Measurements from ENCODE around the gene MPHOSPH8.

MPHOSPH8 gene, protein sequence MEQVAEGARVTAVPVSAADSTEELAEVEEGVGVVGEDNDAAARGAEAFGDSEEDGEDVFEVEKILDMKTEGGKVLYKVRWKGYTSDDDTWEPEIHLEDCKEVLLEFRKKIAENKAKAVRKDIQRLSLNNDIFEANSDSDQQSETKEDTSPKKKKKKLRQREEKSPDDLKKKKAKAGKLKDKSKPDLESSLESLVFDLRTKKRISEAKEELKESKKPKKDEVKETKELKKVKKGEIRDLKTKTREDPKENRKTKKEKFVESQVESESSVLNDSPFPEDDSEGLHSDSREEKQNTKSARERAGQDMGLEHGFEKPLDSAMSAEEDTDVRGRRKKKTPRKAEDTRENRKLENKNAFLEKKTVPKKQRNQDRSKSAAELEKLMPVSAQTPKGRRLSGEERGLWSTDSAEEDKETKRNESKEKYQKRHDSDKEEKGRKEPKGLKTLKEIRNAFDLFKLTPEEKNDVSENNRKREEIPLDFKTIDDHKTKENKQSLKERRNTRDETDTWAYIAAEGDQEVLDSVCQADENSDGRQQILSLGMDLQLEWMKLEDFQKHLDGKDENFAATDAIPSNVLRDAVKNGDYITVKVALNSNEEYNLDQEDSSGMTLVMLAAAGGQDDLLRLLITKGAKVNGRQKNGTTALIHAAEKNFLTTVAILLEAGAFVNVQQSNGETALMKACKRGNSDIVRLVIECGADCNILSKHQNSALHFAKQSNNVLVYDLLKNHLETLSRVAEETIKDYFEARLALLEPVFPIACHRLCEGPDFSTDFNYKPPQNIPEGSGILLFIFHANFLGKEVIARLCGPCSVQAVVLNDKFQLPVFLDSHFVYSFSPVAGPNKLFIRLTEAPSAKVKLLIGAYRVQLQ

GRCh38 chr13:19633479-19634255 lies at the start of gene MPHOSPH8:
Gene MPHOSPH8 (plus strand): TSS chr13:19633659. CDS start chr13:19633749, 90 bp downstream.
- peak; percentile 88 to 90 for DNase-seq (ENCODE audit: extremely low read depth in 1 of 2, low read depth in 1 of 2)

DNA sequence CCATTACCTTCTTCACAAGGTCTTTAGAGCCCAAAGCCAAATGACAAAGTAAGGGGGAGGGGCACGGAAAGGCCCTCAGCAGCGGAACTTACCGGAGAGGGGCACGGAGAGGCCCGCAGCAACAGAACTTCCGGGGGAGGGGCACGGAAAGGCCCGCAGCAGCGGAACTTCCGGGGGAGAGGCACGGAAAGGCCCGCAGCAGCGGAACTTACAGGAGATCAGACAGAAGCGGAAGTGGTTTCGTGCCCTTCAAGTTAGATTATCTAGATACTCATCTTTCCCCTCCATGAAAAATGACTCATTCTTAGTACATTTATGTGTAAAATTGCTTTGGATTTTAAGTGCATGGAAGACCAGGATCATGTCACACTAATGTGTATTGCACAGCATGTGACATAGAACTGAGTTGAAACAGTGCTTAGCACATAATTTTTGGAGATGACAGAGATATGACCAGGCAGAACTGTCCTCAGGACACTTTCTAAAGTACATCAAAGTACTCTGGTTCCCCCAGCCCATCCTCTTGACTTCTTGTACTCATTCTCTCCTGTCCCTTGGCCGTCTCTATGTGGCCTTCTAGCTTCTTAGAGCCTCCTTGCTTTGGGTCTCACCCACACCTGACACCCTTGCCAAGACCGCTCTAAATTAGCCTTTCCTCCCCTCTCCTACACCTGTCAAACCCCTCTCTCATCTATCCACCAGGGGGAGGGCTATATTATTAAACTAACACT lies 46.4 kb upstream of the MPHOSPH8 start:
- peak; percentile 61 to 73 for DNase-seq (ENCODE audit: extremely low read depth in 1 of 2, low read depth in 1 of 2)

DNA sequence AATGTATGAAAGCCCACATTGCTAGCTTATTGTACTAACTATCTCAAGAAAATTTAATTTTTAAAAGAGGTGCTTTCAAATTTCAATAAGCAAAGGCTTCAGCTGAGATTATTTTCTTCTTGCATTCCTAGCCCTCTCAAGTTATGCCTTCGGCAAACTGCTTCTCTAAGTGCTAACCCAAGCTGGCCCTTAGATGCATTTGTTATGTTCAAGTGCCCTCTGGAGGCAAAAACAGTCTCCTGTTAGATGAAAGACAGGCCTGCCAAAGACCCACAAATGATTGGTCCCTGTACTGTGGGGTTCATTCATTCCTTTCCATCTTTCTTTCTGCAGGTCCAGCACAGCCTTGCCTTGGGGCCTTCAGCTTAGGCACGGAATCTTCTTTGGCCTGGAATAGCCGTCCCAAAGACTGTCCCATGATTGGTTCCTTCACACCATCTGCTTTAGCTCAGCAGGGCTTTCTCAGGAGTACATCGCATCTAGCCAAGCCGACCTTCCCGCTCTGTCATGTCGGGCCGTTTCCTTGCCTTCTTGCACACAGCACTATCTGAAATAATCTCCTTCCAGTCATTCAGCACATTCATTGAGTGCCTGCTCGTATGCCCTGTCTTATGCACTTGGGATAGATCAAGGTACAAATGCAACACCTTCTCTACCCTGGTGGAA lies 45.7 kb upstream of the MPHOSPH8 start:
- DNase-seq (ENCODE audit: extremely low read depth in 1 of 2, low read depth in 1 of 2), result no peak

GRCh38 chr13:19589312-19589711 lies 44.1 kb upstream of the MPHOSPH8 start:
- no peak for DNase-seq (ENCODE audit: extremely low read depth in 1 of 2, low read depth in 1 of 2)

GRCh38 chr13:19590423-19590822 lies 43.0 kb upstream of the MPHOSPH8 start:
- DNase-seq (ENCODE audit: extremely low read depth in 1 of 2, low read depth in 1 of 2), result no peak

- no peak for DNase-seq (ENCODE audit: extremely low read depth in 1 of 2, low read depth in 1 of 2)
Measured at GRCh38 chr13:19591864-19592263, 41.6 kb upstream of the MPHOSPH8 start.

GRCh38 chr13:19592657-19593180 lies 40.7 kb upstream of the MPHOSPH8 start:
- DNase-seq (ENCODE audit: extremely low read depth in 1 of 2, low read depth in 1 of 2), result no peak

GRCh38 chr13:19596086-19596485 lies 37.4 kb upstream of the MPHOSPH8 start:
- DNase-seq (ENCODE audit: extremely low read depth in 1 of 2, low read depth in 1 of 2), result no peak

GRCh38 chr13:19596960-19597361 lies 36.5 kb upstream of the MPHOSPH8 start:
- DNase-seq (ENCODE audit: extremely low read depth in 1 of 2, low read depth in 1 of 2), result no peak

DNA sequence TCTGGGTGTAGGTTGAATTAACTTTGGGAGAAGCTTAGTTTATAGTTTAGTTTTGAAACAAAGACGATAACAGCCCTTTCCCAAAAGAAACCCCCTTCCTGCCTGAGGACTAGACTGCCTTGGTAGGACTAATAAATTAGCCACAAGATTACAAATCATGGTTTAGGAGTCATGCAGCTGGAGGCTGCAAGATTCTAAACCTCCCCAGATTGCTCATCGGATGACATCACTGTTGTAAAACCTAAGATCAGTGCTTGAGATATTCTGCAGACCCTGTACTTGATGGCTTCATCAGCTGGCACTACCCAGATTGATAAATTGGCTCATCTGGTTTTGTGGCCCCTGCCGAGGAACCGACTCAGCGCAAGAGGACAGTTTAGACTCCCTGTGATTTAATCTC lies 35.9 kb upstream of the MPHOSPH8 start:
- DNase-seq (ENCODE audit: extremely low read depth in 1 of 2, low read depth in 1 of 2), result no peak

GRCh38 chr13:19601749-19602725 lies 31.4 kb upstream of the MPHOSPH8 start:
- DNase-seq (ENCODE audit: extremely low read depth in 1 of 2, low read depth in 1 of 2), result peak; percentile 28 to 46

- DNase-seq (ENCODE audit: extremely low read depth in 1 of 2, low read depth in 1 of 2), result no peak
Measured at GRCh38 chr13:19604306-19604705, 29.2 kb upstream of the MPHOSPH8 start.

GRCh38 chr13:19605161-19605955 lies 28.1 kb upstream of the MPHOSPH8 start:
- DNase-seq (ENCODE audit: extremely low read depth in 1 of 2, low read depth in 1 of 2), result no peak

DNA sequence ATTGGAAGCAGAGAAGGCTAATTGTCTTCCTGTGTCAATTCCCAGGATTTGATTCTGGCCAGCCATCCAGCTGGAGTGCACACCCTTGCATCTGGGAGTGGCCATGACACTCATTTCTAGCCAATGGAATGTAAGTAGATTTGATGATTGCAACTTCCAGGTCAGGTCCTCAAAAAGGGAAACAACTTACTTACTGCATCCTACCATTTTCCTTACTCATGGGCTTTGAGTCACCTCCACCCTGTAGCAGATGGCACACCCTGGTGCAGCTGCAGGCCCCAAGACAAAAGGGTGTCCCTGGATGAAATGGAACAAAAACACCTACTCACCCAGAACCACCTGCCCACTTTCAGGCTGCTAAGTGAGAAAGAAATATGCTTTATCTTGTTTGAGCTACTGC lies 27.3 kb upstream of the MPHOSPH8 start:
- DNase-seq (ENCODE audit: extremely low read depth in 1 of 2, low read depth in 1 of 2), result no peak

- no peak for DNase-seq (ENCODE audit: extremely low read depth in 1 of 2, low read depth in 1 of 2)
Measured at GRCh38 chr13:19606737-19607136, 26.7 kb upstream of the MPHOSPH8 start.

DNA sequence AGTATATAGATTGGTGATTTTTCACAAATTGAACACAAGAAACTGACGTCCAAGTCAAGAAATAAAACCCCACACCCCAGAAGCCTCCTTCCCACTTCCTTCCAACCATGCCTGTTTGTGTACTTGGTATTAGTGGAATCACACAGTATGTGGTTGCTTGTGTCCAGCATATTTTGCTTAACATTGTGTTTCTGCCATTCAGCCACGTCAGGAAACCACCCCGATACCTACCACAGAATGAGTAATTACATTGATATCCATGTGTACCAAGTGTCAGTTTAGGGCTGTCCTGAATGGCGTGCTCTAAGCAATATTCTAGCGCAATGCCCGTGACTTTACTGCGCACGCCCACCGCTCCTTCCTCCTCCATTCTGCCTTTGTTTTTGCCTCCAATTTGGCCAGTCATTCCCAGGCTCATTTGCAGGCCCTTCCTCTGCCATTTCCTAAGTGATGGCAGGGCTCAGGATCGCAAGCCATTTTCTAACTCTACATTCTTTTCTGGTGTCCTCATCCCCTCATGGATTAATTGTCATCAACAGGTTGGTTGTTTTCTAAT lies 25.9 kb upstream of the MPHOSPH8 start:
- no peak for DNase-seq (ENCODE audit: extremely low read depth in 1 of 2, low read depth in 1 of 2)

GRCh38 chr13:19618977-19619376 lies 14.5 kb upstream of the MPHOSPH8 start:
- no peak for DNase-seq (ENCODE audit: extremely low read depth in 1 of 2, low read depth in 1 of 2)

All from stimulated activated CD8-positive, alpha-beta memory T cell treated with anti-CD3 and anti-CD28 coated beads, Interleukin-7, amount 100 ng/mL, for 48 hours (primary cell).